VCaP (cell line): ENCODE measurements around the gene PTPRT.

Experiments used
- H3K27ac ChIP-seq: fragments of 450-650 bp; 2 replicates; pipeline ENCODE4 v1.5.1; 2017
- TF ChIP-seq, protein P1 (sequence below): fragments of 450-650 bp; conservative IDR thresholded peaks from 2 replicates; pipeline ENCODE4 v1.5.1; 2017; ENCODE audit warnings: mild to moderate bottlenecking, moderate library complexity

Gene PTPRT

GRCh38 chr20:42895020-42895419, 294.7 kb downstream of the PTPRT start:
- TF ChIP-seq, protein P1, sequence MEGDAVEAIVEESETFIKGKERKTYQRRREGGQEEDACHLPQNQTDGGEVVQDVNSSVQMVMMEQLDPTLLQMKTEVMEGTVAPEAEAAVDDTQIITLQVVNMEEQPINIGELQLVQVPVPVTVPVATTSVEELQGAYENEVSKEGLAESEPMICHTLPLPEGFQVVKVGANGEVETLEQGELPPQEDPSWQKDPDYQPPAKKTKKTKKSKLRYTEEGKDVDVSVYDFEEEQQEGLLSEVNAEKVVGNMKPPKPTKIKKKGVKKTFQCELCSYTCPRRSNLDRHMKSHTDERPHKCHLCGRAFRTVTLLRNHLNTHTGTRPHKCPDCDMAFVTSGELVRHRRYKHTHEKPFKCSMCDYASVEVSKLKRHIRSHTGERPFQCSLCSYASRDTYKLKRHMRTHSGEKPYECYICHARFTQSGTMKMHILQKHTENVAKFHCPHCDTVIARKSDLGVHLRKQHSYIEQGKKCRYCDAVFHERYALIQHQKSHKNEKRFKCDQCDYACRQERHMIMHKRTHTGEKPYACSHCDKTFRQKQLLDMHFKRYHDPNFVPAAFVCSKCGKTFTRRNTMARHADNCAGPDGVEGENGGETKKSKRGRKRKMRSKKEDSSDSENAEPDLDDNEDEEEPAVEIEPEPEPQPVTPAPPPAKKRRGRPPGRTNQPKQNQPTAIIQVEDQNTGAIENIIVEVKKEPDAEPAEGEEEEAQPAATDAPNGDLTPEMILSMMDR, result no peak
- H3K27ac ChIP-seq, result no peak overlapping the region

GRCh38 chr20:42894483-42894882, 295.2 kb downstream of the PTPRT start:
- no peak overlapping the region for H3K27ac ChIP-seq
- TF ChIP-seq, protein P1, result no peak

DNA sequence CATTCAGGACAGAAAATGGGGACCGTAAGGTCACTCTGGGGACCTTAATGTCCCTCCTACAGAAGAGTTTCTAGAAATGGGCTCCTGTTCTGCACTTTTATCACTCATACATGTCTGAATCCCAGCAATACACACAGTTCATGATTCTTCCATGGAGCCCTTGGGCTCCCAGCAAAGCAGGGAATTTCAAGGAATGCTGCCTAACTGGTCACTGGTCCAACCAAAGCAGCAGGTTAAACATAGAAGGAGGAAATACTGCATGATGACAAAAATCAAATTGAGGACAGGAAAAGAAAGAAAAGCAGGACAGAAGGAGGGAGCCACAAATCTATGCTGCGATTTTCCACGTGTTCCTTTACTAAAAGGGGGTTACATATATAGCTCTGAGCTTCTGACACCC, 300.2 kb downstream of the PTPRT start:
- TF ChIP-seq, protein P1, result no peak
- no peak overlapping the region; the same call in 1 of the 2 replicates for H3K27ac ChIP-seq

- TF ChIP-seq, protein P1, result no peak
- H3K27ac ChIP-seq, result no peak overlapping the region
Measured at GRCh38 chr20:42887281-42887680, 302.4 kb downstream of the PTPRT start.

GRCh38 chr20:42886801-42887200, 302.9 kb downstream of the PTPRT start:
- TF ChIP-seq, protein P1, result no peak
- peak overlapping the region; percentile 56 for H3K27ac ChIP-seq

- TF ChIP-seq, protein P1, result no peak
- peak overlapping the region; percentile 56 for H3K27ac ChIP-seq
Measured at GRCh38 chr20:42886046-42886445, 303.7 kb downstream of the PTPRT start.

- TF ChIP-seq, protein P1, result no peak
- no peak overlapping the region for H3K27ac ChIP-seq
Measured at GRCh38 chr20:42875581-42875980, 314.1 kb downstream of the PTPRT start.
